Mesendoderm (in vitro differentiated cells): ENCODE results near the gene ANKRD39.

Source experiments
- DNase-seq: peaks from one replicate; pipeline ENCODE4 v3.0.0; 2013
- H2AK5ac ChIP-seq: 2 replicates; pipeline ENCODE4 v1.6.1; 2013; ENCODE audit warnings: low read length, inconsistent platforms
- H2BK120ac ChIP-seq: 2 replicates; pipeline ENCODE4 v1.6.1; 2013; ENCODE audit warnings: low read depth, mild to moderate bottlenecking, low read length, moderate library complexity, mixed read lengths
- H2BK15ac ChIP-seq: replicated peaks from 2 replicates; pipeline ENCODE4 v1.6.1; 2013; ENCODE audit warnings: low read depth, mild to moderate bottlenecking, moderate library complexity
- H2BK5ac ChIP-seq: 2 replicates; pipeline ENCODE4 v1.6.1; 2013; ENCODE audit warnings: low read length, inconsistent platforms
- H3K18ac ChIP-seq: 2 replicates; pipeline ENCODE4 v1.6.1; 2013; ENCODE audit warnings: mild to moderate bottlenecking, low read length, mixed read lengths
- H3K23ac ChIP-seq: one replicate; pipeline ENCODE4 v1.6.1; 2013; ENCODE audit warnings: low read length
- H3K27ac ChIP-seq: 2 replicates; pipeline ENCODE4 v1.5.1; 2013; ENCODE audit warnings: low read depth, mild to moderate bottlenecking, inconsistent platforms, low read length, moderate library complexity
- H3K27me3 ChIP-seq: 2 replicates; pipeline ENCODE4 v1.6.1; 2013; ENCODE audit warnings: low read length, control low read depth, mild to moderate bottlenecking, inconsistent platforms; ENCODE audit not compliant: insufficient read depth, poor library complexity
- H3K36me3 ChIP-seq: 2 replicates; pipeline ENCODE4 v1.6.1; 2013; ENCODE audit warnings: low read length, inconsistent platforms; ENCODE audit not compliant: control insufficient read depth, insufficient read depth
- H3K4ac ChIP-seq: one replicate; pipeline ENCODE4 v1.6.1; 2013; ENCODE audit warnings: low read depth, mild to moderate bottlenecking, low read length, moderate library complexity
- H3K4me1 ChIP-seq: 2 replicates; pipeline ENCODE4 v1.6.1; 2013; ENCODE audit warnings: low read depth, low read length, inconsistent platforms; ENCODE audit not compliant: control insufficient read depth
- H3K4me2 ChIP-seq: 2 replicates; pipeline ENCODE4 v1.6.1; 2013; ENCODE audit warnings: low read length
- H3K4me3 ChIP-seq: 2 replicates; pipeline ENCODE4 v1.5.1; 2013; ENCODE audit warnings: mild to moderate bottlenecking, low read length
- H3K56ac ChIP-seq: one replicate; pipeline ENCODE4 v1.6.1; 2013; ENCODE audit warnings: low read length
- H3K79me1 ChIP-seq: 2 replicates; pipeline ENCODE4 v1.6.1; 2013; ENCODE audit warnings: low read length, inconsistent platforms
- H3K79me2 ChIP-seq: 2 replicates; pipeline ENCODE4 v1.6.1; 2013; ENCODE audit warnings: mild to moderate bottlenecking, low read length; ENCODE audit not compliant: control insufficient read depth, insufficient read depth
- H3K9ac ChIP-seq: 2 replicates; pipeline ENCODE4 v1.6.1; 2013; ENCODE audit warnings: low read length, inconsistent platforms
- H4K5ac ChIP-seq: one replicate; pipeline ENCODE4 v1.6.1; 2013; ENCODE audit warnings: low read length
- H4K8ac ChIP-seq: one replicate; pipeline ENCODE4 v1.6.1; 2013; ENCODE audit warnings: low read depth, mild to moderate bottlenecking, control low read depth, low read length, moderate library complexity
- WGBS: extraction: QIAGEN DNeasy Blood & Tissue Kit; methylation state at CpG from one replicate; pipeline ENCODE4 v1.1.7; 2013; ENCODE audit warnings: low lambda C conversion rate, missing lambda C conversion rate; ENCODE audit not compliant: insufficient coverage; ENCODE audit errors: extremely low coverage; 5-methylcytosine and 5-hydroxymethylcytosine counted together

The ANKRD39 gene

DNA sequence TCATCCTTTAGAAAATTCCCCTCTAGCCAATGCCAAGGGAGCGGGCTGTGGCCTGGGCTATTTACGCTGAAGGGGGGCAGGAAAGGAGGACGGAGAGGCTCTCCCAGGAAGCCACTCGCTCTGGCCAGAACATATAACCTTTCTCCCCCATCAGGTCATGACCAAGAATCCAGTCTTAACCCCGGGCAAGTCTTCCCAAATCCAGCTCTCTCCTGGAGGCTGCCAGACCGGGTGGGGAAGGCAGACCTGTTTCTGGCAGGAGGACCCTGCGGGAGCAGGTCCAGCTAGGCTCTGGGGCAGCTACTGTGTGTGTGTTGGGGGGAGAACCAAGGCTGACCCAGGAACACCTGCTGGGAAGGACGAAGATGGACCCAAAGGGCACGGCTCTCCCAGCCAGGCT lies 25.5 kb upstream of the ANKRD39 start:
- Histone ChIP-seq H2AK5ac (no peak overlapping the region), H3K79me1 (no peaks in the 10 kb centered on the region), H3K4me3 (no peak overlapping the region), H4K8ac (no peak overlapping the region), H3K36me3 (no peaks in the 10 kb centered on the region), H3K18ac (peak overlapping the region; percentile 15), H3K23ac (no peak overlapping the region), H3K4me1 (peaks cover 15% of the 10 kb centered on the region), H2BK15ac (no peak overlapping the region), H3K79me2 (no peaks in the 10 kb centered on the region), H3K4me2 (no peak overlapping the region), H3K27ac (no peak overlapping the region), H3K9ac (no peak overlapping the region), H3K4ac (no peak overlapping the region), H3K27me3 (no peaks in the 10 kb centered on the region), H4K5ac (no peak overlapping the region), H2BK5ac (no peak overlapping the region), H2BK120ac (no peak overlapping the region), H3K56ac (no peak overlapping the region)
- DNase-seq = no peak
- WGBS = no CpG with 5 or more reads among the region's 9 CpGs

DNA sequence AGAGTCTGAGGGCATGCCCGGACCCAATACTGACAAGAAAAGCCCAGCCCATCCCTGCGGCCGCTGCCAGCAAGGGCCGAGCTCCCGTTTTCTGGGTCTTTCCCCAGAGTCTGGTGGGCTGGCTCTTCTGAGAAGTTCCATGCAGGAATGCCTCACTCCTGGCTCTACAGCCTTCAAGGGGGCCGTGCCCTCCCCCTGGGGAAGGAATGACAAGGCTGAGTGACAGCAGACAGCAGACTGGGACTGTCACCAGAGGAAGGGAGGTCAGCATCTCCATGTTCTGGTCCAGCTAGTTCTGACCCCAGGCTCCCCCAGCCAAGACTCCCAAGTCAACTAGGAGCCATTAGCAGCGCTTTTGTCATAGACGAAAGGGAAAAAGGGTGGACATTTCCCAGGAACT lies 25.1 kb upstream of the ANKRD39 start:
- H3K18ac ChIP-seq = peak overlapping the region; percentile 15
- H2BK5ac ChIP-seq = peak overlapping the region; percentile 41
- H2AK5ac ChIP-seq = peak overlapping the region; percentile 52
- H4K5ac ChIP-seq = no peak overlapping the region
- no peak overlapping the region for H3K27ac ChIP-seq
- no peak overlapping the region for H3K4me3 ChIP-seq
- H3K23ac ChIP-seq = no peak overlapping the region
- no peaks in the 10 kb centered on the region for H3K79me1 ChIP-seq
- H3K56ac ChIP-seq = peak overlapping the region; percentile 75
- H3K79me2 ChIP-seq = no peaks in the 10 kb centered on the region
- peaks cover 15% of the 10 kb centered on the region for H3K4me1 ChIP-seq
- no peak overlapping the region for H4K8ac ChIP-seq
- WGBS = no CpG with 5 or more reads among the region's 8 CpGs
- no peak overlapping the region for H2BK15ac ChIP-seq
- DNase-seq = no peak
- H3K36me3 ChIP-seq = no peaks in the 10 kb centered on the region
- H3K27me3 ChIP-seq = no peaks in the 10 kb centered on the region
- no peak overlapping the region for H3K4me2 ChIP-seq
- H3K9ac ChIP-seq = no peak overlapping the region
- H3K4ac ChIP-seq = no peak overlapping the region
- no peak overlapping the region for H2BK120ac ChIP-seq

DNA sequence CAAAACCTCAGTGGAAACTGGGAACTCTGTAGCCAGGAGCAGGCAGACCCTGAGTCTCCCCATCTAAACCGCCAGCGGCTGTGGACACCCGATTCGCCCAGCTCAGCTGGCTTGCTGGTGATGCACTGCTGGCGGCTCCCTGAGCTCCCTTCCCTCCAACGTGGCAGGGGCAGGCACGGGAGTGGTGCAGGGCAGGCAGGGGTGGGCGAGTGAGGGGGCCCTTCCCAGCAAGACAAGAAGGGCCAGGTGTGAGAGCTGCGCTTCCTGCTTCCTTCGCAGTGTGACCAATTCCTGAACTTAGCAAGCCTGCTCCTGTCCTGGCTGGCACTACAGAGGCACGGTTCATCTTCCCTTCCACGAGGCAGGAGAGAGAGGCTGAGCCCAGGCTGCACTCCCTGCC lies 24.4 kb upstream of the ANKRD39 start:
- peak overlapping the region; percentile 6 for H3K4ac ChIP-seq
- WGBS = no CpG with 5 or more reads among the region's 12 CpGs

DNA sequence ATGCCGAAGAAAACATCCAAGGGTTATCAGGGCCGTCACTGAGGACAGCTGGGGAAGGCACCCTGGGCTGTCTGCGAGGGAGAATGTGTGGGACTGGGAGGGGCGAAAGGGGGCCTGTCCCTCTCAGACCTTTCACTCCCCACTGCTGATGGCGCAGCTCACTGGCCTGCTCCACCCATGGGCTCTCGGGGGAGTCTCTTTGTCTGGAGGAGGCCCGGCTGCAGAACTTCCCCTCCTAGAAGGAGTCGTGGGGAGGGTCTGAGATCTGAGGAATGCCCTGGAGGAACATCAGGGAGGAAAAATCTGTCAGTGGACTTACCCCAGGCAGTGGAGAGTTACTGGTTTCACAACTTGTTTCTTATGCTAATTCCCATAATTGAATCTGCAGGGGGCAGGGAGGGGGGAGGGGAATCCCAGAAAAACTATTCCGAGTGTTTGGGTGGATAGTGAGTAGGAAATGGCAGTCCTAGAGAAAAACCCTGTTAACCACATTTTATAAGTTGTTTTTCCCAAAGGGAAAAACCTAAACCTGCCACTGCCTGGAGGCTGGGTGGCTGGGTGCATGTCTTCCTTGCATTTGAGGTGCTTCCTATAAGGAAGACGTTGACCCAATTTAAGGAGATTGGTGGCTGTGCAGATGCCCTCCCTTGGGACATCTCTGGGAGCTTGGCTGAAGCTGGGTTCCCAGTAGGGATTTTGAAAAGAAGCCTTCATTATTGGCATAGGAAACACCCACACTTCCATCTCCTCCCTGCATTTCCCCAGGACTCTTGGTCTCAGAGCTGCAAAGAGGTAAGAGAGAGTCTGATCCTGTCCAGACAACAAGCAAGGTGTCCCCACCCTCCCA lies 23.8 kb upstream of the ANKRD39 start:
- H4K8ac ChIP-seq = no peak overlapping the region
- peak overlapping the region; percentile 0 for H3K18ac ChIP-seq
- H3K4ac ChIP-seq = no peak overlapping the region
- no peaks in the 10 kb centered on the region for H3K79me1 ChIP-seq
- H2BK120ac ChIP-seq = peak overlapping the region; percentile 75
- H3K56ac ChIP-seq = peak overlapping the region; percentile 83
- H3K36me3 ChIP-seq = no peaks in the 10 kb centered on the region
- H3K4me2 ChIP-seq = peak overlapping the region; percentile 2
- peak overlapping the region; percentile 71 for H3K27ac ChIP-seq
- H3K79me2 ChIP-seq = no peaks in the 10 kb centered on the region
- H3K4me1 ChIP-seq = peaks cover 17% of the 10 kb centered on the region
- H3K27me3 ChIP-seq = no peaks in the 10 kb centered on the region
- peak; percentile 94 for DNase-seq
- H3K9ac ChIP-seq = peak overlapping the region; percentile 44
- H2AK5ac ChIP-seq = no peak overlapping the region
- H2BK15ac ChIP-seq = no peak overlapping the region
- no peak overlapping the region for H3K23ac ChIP-seq
- no peak overlapping the region for H3K4me3 ChIP-seq
- no peak overlapping the region for H4K5ac ChIP-seq
- no CpG with 5 or more reads among the region's 10 CpGs for WGBS
- H2BK5ac ChIP-seq = peak overlapping the region; percentile 39

More for the DNA sequence above, 24.4 kb upstream of the ANKRD39 start:
- Histone ChIP-seq H3K27me3 (no peaks in the 10 kb centered on the region), H3K4me1 (peaks cover 15% of the 10 kb centered on the region), H3K79me1 (no peaks in the 10 kb centered on the region), H3K36me3 (no peaks in the 10 kb centered on the region), H3K23ac (no peak overlapping the region), H2AK5ac (peak overlapping the region; percentile 52), H3K9ac (peak overlapping the region; percentile 12), H4K5ac (no peak overlapping the region), H4K8ac (no peak overlapping the region), H3K79me2 (no peaks in the 10 kb centered on the region), H2BK120ac (peak overlapping the region; percentile 75), H3K56ac (peak overlapping the region; percentile 75), H3K4me3 (no peak overlapping the region), H2BK5ac (peak overlapping the region; percentile 41), H2BK15ac (no peak overlapping the region), H3K18ac (peak overlapping the region; percentile 15), H3K4me2 (no peak overlapping the region), H3K27ac (peak overlapping the region; percentile 71)
- peak; percentile 49 for DNase-seq

DNA sequence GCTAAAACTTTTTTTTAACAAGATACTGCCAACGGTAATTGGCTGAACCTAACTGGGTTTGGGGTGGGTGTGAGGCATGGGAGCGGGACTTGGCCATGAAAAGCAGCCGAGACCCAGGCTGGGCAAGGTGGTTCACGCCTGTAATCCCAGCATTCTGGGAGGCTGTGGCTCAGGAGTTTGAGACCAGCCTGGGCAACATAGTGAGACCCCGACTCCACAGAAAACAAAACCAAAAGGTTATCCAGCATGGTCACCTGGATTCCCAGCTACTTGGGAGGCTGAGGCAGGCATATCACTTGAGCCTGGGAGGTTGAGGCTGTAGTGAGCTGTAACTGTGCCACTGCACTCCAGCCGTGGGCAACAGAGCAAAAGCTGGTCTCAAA lies 23.1 kb upstream of the ANKRD39 start:
- H4K5ac ChIP-seq = no peak overlapping the region
- peak overlapping the region; percentile 83 for H3K56ac ChIP-seq
- DNase-seq = no peak
- H3K18ac ChIP-seq = no peak overlapping the region
- no peaks in the 10 kb centered on the region for H3K79me2 ChIP-seq
- no peaks in the 10 kb centered on the region for H3K36me3 ChIP-seq
- H3K9ac ChIP-seq = no peak overlapping the region
- WGBS = no CpG with 5 or more reads among the region's 6 CpGs
- H3K27me3 ChIP-seq = no peaks in the 10 kb centered on the region
- H3K4me1 ChIP-seq = peaks cover 19% of the 10 kb centered on the region
- peak overlapping the region; percentile 42 for H2BK5ac ChIP-seq
- no peak overlapping the region for H3K4ac ChIP-seq
- H2BK120ac ChIP-seq = peak overlapping the region; percentile 22
- H3K4me3 ChIP-seq = no peak overlapping the region
- no peak overlapping the region for H3K23ac ChIP-seq
- H3K27ac ChIP-seq = peak overlapping the region; percentile 55
- H3K4me2 ChIP-seq = no peak overlapping the region
- peak overlapping the region; percentile 95 for H2AK5ac ChIP-seq
- no peak overlapping the region for H2BK15ac ChIP-seq
- no peak overlapping the region for H4K8ac ChIP-seq
- no peaks in the 10 kb centered on the region for H3K79me1 ChIP-seq
